Measurements from ENCODE around the gene MORN5.
"Not testable (repeated sequence)": the region's sequence is repeated elsewhere in the genome, so short reads cannot be mapped to it uniquely, and the experiment has no call there.

MORN5 gene

DNA sequence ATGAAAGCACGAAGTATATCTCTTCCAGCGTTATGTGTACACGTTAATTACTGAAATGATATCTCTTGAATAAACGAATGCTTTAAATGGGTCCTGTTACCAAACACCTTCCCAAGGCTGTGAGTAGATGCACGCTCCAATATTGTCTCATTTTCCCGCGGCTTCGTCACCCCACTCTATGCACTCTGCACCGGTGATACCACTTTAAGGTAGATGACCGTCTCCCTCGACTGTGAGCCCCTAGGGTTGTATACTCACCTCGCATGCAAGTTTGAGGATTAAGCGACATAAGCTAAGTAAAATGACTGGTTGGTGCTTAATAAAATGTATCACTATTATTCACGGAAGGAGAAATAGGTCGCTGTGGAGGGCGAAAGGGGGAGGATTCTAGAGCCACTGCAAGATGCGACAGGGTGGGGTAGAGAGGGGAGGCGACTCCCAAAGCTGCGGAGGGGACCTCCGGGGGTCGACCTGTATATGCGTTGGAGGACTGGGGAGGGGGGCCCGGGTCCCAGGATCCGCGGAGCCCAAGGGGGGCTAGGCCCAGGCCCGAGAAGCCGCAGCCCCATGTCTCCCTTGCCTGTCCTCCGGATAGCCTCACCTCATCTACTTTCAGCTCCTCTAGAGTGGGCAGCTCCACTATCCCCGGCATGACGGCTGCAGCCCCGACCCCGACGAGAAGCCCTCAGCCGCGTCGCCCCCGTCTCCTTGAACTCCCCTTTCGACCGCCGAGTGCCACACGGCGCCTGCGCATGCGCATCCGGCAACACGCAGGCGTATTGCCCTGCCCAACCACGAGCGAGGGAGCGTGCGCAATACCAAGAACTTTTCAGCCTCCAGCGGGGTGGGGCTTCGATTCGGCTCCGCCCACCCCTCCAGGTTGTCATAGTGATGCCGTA lies at the start of gene MORN5, which contains the start of gene NDUFA8:
MORN5 (plus strand) TSS at position 883 of the 899 bp plus-strand sequence. CDS start 65 bp downstream, outside the sequence.
NDUFA8 (minus strand) TSS at position 754 of the 899 bp plus-strand sequence; CDS start at position 652, 102 bp downstream.
- DNase-seq = peak; percentile 97

DNA sequence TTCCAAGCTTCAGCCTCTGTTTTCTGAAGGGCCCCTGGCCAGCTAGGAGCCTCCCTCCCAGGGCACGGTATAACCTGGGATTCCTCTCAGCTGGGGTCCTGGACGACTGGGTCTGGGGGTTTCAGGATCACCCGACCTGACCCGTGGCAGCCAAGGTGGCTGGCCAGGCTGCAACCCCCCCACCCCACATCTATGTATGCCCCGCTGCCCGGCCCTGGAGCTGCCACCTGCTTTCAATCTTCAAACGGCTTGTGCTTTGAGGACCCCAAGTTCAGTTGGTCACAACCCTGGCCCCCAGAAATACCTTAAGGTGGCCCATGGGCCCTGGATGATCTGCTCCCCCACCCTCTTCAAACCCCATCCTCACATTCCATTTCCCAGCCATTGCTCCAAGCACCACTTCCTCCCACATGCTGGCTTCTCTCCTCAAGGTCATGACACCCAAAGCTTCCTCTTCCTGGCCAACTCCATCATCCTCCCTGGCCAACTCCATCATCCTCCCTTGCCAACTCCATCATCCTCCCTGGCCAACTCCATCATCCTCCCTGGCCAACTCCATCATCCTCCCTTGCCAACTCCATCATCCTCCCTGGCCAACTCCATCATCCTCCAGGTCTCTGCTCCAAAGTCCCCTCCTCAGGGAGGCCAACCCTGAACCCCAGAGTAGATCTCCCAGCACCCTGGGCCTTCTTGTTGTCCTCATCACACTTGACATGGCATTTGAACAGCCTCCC lies 49.4 kb upstream of the MORN5 start:
- DNase-seq = no peak

DNA sequence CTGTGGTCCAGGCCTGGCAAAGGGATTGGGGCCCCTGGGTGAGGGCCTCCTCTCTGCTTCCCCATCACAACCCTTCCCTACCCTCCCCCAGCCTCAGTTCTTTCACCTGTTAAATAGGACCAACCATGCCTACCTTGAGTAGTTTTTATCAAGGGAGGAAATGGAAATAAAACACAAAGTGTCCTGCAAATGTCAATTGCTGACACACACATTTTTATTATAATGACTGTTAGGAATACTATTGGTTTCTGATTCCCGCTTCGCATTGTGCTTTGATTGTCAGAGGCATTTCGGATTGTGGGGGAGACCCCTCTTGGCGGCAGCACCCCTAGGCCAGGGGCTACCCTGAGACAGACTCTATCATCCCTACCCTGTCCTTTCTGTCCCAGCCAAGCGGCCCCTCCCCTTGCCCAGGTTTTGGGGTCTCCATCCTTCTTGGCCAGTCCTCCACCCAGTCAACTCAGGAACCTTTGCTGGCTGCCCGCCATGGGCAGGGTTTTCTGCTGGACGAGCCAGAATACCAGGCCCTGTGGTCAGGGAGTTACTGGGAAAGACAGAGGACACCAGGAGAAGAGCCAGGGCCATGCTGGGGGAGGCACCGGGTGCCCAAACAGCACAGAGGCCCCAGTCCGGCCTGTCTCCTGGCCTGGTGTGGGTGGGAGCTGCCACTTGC lies 48.2 kb upstream of the MORN5 start:
- no peak for DNase-seq

DNA sequence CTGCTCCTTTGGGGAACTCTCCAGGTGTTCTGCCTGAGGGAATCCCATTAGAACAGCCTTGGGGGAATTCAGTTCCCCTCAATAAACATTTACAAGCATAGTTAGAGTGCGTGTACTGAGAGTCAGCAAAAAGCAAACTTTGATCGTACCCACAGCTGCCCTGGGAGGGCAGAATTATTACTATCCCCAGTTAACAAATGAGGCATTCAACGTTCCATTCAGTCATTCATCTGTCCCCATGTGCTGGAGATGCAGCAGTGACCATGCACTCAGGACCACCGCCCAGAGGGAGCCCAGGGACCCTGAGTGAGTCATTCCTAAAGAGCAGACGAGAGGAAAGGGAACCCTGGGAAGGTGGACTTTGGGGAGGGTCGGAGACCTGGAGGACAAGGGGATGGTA lies 47.5 kb upstream of the MORN5 start:
- DNase-seq = no peak

DNA sequence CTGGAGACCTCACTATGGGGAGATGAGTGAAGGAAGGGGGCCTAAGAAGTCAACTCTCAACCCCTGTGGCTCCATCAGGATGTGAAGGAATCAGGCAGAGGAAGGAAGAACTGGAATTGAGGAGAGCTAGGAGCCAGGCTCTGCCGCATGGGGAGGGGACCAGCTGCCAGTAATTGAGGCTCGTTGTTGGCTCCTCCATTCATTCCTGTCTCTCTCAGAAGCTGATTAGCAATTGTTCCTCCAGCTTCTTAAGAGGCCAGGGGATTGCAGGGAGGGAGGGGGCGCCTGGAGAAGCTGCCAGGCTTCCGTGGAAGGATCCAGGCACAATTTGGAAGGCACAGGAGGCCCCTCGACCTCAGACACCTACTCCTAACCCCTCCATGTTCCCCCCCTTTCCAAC lies 46.1 kb upstream of the MORN5 start:
- no peak for DNase-seq

DNA sequence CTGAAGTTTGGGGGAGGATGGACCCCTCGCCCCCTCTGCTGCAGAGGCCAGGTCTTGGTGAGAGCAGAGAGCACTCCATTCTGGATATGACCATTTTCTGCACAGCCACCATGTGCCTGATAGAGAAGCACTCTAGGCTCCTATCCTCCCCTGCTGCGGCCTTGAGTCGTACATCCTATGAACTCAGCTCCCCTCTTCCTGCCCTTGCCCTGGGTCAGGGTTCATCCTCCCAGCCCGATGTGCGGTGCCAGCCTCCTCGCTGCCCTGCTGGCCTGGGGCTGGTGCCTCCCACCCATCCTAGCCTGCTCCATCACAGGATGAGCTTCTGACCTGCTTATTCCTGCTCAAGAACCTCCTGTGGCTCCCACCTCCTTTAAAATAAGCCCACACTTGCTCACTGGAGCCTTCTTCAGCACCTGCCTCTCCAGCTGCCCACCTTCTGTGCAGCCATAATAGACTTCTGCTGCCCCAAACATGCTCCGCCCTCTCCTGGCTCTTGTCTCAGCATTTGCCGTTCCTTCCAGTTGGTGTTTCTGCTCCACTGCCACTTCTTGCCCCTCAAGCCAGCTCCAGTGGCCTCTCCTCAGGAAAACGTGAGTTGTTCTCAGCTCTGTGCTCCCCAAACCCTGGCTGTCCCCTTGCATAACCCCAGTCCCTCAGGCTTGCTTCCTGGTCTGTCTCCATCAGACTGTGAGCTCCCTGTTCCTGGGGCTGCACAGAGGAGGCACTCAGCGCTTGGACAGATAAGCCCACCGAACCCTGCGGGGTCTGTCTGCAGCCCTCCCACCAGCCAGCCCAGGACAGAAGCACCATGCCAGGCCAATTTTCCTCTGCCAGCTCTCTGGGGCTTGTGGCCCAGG lies 44.3 kb upstream of the MORN5 start:
- DNase-seq = no peak

DNA sequence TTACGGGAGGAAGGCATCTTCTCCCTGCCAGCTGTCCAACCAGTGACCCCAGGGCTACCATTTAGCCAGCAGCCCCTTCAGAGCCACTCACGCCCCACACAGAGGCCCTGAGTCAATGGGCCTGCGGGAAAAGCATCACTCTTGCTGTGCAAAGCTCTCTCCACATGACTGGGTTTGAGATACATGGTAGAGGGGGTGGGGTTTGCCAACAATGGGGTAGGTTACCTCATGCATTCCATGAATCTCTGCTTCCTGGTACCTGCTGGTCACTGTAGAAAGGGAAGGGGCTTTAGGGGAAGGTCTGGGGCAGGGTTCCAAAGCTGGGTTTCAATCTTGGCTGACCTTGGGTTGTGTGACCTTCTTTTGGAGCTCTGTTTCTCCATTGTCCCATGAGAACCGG lies 43.7 kb upstream of the MORN5 start:
- no peak for DNase-seq

DNA sequence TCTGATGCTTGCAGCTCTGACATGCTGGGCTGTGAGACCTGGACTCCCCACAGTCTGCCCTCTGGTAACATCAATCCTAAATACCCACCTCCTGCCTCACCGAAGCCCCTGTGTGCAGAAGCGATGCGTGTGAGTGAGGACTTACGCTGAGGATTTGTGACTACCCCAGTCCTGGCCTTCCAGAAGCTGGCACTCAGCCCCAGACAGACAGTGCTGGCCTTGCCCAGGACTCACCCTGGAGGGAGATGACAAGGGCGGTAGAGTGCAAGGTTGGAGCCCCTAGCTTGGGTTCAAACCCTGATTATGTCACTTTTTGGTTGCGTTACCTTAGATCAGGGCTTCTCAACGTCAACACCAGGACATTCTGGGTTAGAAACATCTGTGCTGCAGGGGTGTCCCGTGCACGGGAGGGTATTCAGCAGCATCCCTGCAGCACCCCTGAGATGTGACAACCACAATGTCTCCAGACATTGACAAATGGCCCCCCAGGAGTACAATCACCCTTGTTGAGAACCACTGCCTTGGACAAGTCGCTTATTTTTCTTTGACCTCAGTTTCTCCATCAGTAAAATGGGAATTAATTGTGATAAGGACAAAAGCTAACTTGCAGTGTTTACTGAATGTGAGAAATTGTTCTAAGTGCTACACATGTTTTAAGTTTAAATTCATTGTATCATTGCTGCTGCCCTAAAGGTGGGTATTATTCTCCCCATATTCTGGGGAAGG lies 43.1 kb upstream of the MORN5 start:
- DNase-seq = no peak

DNA sequence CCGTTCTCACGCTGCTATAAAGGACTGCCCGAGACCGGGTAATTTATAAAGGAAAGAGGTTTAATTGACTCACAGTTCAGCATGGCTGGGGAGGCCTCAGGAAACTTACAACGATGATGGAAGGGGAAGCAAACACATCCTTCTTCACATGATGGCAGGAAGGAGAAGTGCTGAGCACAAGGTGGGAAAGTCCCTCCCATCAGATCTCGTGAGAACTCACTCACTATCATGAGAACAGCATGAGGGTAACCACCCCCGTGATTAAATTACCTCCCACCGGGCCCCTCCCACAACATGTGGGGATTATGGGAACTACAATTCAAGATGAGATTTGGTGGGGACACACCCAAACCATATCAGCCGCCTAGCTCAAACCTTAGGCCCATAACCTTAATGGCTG lies 42.5 kb upstream of the MORN5 start:
- not testable (repeated sequence) for DNase-seq

DNA sequence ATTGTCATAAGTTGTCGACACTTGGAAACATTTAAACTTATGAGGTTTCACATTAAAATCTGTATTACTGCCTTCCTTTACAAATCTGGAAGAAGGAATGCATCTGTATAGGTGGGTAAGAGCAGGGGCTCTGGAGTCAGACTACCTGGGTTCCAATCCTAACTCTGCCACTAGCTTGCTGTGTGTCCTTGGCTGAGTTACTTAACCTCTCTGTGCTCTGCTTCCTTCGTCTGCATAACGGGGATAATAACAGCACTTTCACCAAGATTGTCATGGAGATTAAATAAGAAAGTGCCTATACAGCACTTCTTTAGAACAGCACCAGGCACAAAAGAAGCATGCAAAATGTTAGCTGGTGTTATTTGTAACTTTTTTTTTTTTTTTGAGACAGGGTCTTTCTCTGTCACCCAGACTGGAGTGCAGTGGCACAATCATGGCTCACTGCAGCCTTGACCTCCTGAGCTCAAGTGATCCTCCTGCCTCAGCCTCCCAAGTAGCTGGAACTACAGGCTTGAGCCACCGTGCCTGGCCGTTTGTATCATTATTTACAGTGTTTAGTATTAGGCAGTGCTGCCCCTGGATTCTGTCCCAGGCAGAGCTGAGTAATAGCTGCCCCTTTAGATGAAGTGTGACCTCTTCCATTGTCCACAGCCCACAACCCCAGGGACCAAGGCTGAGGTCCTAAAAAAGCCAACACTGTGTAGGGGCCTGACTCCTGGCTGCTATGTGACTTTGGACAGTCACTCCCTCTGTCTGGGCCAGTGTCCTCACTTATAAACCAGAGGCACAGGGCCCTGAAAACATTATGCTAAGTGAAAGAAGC lies 41.2 kb upstream of the MORN5 start:
- no peak for DNase-seq

DNA sequence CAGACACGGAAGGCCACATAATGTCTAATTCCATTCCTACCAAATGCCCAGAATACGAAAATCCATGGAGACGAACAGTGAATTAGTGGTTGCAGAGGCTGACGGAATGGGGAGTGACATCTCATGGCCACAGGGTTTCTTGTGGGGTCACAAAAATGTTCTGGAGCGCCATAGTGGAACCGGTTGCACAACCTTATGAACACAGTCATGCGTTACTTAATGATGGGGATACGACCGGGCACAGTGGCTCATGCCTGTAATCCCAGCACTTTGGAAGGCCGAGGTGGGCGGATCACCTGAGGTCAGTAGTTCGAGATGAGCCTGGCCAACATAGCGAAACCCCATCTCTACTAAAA lies 40.6 kb upstream of the MORN5 start:
- no peak for DNase-seq

DNA sequence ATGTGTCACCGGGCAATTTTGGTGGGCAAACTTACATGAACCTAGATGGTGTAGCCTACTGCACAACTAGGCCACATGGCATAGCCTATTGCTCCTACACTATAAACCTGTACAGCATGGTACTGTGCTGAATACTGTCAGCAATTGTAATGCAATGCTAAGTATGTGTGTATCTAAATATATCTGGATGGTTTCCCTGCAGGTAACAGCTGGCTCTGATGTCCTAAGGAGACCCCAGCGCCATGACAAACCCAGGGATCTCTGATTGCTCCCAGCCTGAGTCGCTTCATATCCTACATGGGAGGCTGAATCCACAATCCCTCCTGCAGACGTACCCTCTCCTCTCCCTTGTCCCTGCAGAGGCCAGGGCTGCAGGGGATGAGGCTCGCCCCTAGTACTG lies 40.0 kb upstream of the MORN5 start:
- no peak for DNase-seq

DNA sequence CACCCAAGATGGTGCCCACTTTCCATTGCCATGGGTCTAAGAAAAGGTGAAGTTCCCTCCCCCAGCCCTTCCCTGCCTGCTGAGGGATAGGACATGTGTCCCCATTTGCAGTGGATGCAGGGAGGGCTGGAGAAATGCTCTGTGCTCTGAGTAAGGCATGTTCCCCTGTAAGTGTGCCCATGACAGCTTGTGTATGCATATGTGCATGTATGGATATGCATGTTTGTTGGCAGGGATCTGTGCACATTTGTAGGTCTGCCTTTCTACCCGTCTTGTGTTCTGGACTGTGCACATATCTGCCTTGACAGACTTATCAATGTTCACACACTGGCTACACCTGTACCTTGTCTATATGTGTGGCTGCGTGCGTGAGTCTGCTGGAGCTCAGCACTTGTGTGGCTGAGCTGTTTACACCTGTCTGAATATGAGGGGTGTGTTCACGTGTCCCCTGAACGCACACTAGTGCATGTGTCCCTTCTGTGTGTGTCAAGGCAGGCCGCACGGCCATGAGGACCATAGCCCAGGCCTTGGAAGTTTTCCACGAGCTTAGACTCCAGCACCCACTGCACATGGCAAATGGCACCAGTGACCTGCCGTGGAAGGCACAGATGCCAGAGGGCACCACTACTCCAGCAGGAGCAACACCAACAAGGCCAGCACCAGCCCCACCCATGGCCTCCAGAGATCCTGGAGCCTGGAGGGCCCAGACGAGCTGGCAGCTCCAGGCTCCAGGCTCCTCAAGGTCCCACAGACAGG lies 39.2 kb upstream of the MORN5 start:
- DNase-seq = no peak

DNA sequence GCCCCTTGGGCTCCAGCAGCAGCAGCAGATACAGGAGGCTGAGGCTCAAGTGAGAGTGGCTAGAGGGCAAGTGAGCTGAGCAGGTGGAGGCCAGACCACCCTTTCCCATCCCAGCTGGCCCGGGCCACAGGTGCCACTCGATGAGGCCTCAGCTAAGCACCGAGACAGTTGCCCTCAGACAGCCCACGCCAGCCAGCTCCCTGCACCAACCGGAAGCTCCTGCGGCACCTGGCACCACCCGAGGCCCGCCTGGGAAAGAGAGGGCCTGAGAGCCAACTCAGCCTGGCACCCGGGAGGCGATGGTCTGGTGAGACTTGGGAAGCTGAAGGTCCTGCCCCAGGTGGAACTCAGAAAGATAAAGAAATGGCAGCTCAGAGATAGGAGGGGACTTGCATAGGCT lies 38.3 kb upstream of the MORN5 start:
- DNase-seq = no peak

DNA sequence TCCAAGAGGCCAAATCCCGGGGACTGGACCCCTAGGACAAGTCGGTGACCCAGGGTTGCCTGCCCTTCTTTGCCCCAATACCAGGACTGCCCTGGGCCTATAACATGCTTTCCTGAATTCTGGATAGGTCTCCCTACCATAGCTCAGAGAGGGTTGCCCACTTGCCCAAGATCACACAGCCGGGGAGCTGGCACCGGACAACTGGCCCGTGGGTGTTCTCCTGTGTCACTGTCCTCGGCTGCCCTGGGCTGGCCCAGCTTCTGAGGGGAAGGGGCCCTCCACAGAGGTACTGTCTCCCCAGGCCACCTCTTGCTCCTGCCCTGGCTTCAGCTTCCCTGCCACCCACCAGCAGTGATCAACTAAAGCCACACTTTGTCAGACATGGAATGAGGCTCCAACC lies 37.8 kb upstream of the MORN5 start:
- no peak for DNase-seq

DNA sequence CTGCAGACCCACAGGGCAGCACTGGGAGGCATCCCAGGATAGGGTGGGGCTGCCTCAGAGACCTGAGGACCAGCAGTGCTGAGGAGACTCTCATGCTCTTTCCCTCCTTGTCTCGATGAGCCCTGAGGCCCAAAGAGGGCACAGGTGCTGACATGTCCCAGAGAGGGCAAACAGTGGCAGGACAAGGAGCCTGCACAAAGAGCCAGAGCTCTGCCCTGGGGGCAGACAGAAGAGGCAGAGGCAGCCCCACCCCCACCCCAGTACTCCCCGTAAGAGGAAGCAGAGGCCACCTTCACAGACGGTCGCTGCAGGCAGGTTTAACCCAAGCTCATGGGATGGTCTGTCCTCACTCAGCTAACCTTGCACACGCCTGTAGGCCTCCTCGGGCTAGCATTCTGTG lies 37.2 kb upstream of the MORN5 start:
- DNase-seq = no peak

DNA sequence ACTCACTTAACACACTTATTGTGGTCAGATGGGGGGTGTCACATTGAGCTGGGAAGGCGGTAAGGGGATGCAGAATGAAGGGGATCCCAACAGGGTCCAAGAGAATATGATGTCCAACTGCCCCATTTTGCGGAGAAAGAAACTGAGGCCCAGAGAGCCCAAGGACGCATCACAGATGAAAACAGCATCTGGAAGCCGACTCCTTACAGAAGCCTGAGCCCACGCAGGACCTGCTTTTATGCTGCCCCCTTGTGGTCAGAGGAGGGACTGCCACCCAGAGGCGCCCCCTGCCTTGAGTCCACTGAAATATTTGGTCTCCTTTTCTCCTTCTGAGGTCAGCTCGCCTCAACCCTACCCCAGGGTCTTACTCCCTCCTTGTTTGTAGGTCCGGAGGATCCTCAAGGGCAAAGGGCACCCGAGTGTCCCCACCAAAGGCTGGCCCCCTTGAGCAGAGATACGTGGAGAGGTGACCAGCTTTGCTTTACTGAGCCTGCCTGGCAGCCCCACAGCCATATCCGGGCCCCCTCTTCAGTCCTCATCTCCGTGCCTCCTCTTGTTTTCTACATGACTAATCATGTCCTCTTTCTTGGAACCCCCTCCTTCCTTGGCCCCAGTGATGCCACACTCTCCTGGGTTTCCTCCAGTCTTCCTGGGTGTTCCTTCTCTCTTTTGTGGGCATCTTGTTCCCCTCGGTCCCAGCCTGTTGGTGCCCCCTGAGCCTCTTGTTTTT lies 36.6 kb upstream of the MORN5 start:
- DNase-seq = peak; percentile 85

DNA sequence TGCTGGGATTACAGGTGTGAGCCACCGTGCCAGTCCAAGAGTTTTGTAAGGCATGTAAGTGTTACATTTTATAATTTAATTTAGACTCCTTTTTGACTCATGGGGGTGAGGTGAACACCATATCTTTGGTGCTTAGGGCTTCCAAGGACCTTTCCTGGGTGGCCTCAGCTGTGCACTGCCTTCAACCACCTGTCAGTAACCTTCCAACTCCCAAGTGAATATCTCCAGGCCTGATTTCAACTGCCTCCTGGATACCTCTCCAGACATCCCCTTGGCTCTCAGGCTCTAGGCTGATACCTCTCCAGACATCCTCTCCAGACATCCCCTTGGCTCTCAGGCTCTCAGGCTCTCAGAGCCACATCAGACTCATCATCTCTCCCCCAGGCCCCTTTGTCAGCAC lies 35.7 kb upstream of the MORN5 start:
- DNase-seq = no peak

DNA sequence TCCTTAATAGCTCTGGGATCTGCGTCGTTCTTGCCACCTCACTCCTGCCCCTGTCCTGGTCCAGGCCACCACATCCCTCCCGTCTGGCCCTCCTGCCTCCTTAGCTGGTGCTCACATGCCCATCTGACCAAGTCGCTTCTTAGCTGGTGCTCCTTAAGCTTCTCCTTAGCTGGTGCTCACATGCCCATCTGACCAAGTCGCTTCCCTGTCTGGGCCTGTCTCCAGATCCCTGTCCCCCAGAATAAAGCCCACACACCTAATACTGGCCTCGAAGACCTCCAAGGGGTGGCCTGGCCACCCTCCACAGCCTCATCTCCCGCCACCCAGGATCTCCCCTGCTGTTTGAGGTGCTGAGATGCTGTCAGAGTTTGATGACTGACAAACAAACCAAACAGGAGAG lies 35.2 kb upstream of the MORN5 start:
- no peak for DNase-seq

DNA sequence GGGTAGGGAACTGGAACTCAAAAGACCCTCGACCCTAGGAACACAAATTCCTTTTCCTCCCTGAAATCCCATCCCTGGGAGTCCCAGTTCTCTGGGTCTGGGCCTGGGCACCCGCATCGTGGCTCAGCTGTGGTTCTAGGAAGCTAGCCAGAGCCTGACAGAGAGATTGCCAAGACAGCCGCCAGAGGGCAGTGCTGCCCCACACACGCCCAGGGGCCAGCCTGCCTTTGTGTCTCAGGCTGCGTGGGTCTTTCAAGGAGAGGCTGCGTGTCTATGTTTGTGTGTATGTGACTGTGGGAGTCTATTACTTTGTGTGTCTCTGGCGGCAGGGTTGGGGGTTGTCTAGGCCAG lies 34.6 kb upstream of the MORN5 start:
- peak; percentile 86 for DNase-seq
